Loucy (cell line): ENCODE data around the gene CRYAA.
"Not testable (repeated sequence)": the region's sequence is repeated elsewhere in the genome, so short reads cannot be mapped to it uniquely, and the experiment has no call there.

Experiments
- H2AFZ ChIP-seq: fragments of 200-600 bp; sonication (generic); 2 replicates; pipeline ENCODE4 v1.6.0; 2016; ENCODE audit warnings: antibody characterized with exemption, mild to moderate bottlenecking, low read length, moderate library complexity
- H3F3A ChIP-seq: fragments of 200-600 bp; 2 replicates; pipeline ENCODE4 v1.6.0; 2016; ENCODE audit warnings: antibody characterized with exemption, low read depth, mild to moderate bottlenecking
- H3K27me3 ChIP-seq: fragments of 200-600 bp; sonication (generic); 2 replicates; pipeline ENCODE4 v1.6.1; 2014; ENCODE audit warnings: low read length, mild to moderate bottlenecking; ENCODE audit not compliant: insufficient read depth, poor library complexity, severe bottlenecking
- H3K36me3 ChIP-seq: fragments of 200-600 bp; sonication (generic); 2 replicates; pipeline ENCODE4 v1.6.1; 2016; ENCODE audit warnings: low read length; ENCODE audit not compliant: insufficient read depth
- H3K4me1 ChIP-seq: fragments of 200-600 bp; sonication (generic); 2 replicates; pipeline ENCODE4 v1.5.1; 2014; ENCODE audit warnings: low read length, mild to moderate bottlenecking; ENCODE audit not compliant: insufficient read depth, poor library complexity, severe bottlenecking
- H3K4me2 ChIP-seq: fragments of 200-600 bp; sonication (generic); 2 replicates; pipeline ENCODE4 v1.6.0; 2014; ENCODE audit warnings: antibody characterized with exemption, low read length, low read depth, mild to moderate bottlenecking; ENCODE audit not compliant: poor library complexity, severe bottlenecking
- H3K4me3 ChIP-seq: fragments of 200-600 bp; sonication (generic); 2 replicates; pipeline ENCODE4 v1.5.1; 2014; ENCODE audit warnings: low read length, mild to moderate bottlenecking, mixed read lengths; ENCODE audit not compliant: poor library complexity, severe bottlenecking
- H3K79me2 ChIP-seq: fragments of 200-600 bp; sonication (generic); 2 replicates; pipeline ENCODE4 v1.6.1; 2014; ENCODE audit warnings: low read length; ENCODE audit not compliant: insufficient read depth
- H3K9ac ChIP-seq: fragments of 200-600 bp; sonication (generic); 2 replicates; pipeline ENCODE4 v1.6.0; 2014; ENCODE audit warnings: mild to moderate bottlenecking, low read depth, low read length, moderate library complexity; ENCODE audit not compliant: poor library complexity, severe bottlenecking
- H3K9me2 ChIP-seq: fragments of 200-600 bp; sonication (generic); replicated peaks from 2 replicates; pipeline ENCODE4 v1.6.1; 2016; ENCODE audit warnings: low read depth, low read length, mixed read lengths
- H3K9me3 ChIP-seq: fragments of 200-600 bp; sonication (generic); 2 replicates; pipeline ENCODE4 v1.6.1; 2014; ENCODE audit warnings: mild to moderate bottlenecking, antibody characterized with exemption, low read length, low read depth; ENCODE audit not compliant: insufficient read depth
- H4K20me1 ChIP-seq: fragments of 200-600 bp; sonication (generic); 2 replicates; pipeline ENCODE4 v1.6.0; 2014; ENCODE audit warnings: antibody characterized with exemption, low read length, mild to moderate bottlenecking; ENCODE audit not compliant: insufficient read depth, poor library complexity, severe bottlenecking

The CRYAA gene, protein sequence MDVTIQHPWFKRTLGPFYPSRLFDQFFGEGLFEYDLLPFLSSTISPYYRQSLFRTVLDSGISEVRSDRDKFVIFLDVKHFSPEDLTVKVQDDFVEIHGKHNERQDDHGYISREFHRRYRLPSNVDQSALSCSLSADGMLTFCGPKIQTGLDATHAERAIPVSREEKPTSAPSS

DNA sequence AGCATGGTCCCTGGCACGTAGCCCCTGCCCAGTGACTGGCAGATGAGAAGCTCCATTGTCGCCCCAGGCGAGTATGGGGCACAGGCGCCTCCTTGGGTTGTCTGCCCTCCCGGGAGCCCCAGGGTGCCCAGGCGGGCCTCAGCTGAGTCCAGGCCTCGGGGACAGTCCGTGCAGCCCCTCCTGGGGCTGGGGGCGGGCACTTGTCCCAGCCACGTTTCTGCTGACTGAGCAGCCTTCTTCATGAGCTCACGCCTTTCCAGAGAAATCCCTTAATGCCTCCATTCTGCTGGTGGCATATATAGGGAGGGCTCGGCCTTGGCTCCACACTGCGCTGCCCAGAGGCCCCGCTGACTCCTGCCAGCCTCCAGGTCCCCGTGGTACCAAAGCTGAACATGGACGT lies at the start of gene CRYAA:
Gene CRYAA (plus strand): TSS at position 301 of the 400 bp plus-strand sequence. CDS start 92 bp downstream, at position 393.
- H3K9me3 ChIP-seq, H3F3A ChIP-seq, H3K36me3 ChIP-seq, H4K20me1 ChIP-seq, H3K9ac ChIP-seq, H3K27me3 ChIP-seq, H3K9me2 ChIP-seq, H3K4me3 ChIP-seq, H3K4me2 ChIP-seq, H3K79me2 ChIP-seq, H2AFZ ChIP-seq, H3K4me1 ChIP-seq: not testable (repeated sequence)

DNA sequence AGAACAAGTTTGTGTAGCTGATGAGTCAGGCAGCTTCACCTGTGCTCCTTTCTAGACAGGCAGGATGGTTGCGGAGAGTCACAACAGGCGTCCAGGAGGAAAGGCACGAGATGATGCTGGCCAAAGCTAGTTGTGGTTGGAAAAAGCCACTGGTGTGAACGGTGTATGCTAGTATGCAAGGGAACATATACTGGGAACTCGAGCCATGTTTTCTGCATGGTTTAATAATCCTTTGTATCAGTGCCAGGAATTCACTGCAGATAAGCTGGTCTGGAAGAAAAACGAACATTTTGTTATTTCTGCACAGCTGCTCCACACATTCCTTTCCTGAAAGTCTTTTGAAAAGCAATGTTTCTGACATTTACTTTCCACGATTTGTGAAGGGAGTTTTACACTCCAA lies 38.7 kb upstream of the CRYAA start:
- H3K9ac ChIP-seq, H4K20me1 ChIP-seq, H3K4me1 ChIP-seq, H3K4me3 ChIP-seq, H3K4me2 ChIP-seq, H2AFZ ChIP-seq, H3F3A ChIP-seq, H3K79me2 ChIP-seq, H3K9me3 ChIP-seq, H3K36me3 ChIP-seq, H3K9me2 ChIP-seq, H3K27me3 ChIP-seq: not testable (repeated sequence)

DNA sequence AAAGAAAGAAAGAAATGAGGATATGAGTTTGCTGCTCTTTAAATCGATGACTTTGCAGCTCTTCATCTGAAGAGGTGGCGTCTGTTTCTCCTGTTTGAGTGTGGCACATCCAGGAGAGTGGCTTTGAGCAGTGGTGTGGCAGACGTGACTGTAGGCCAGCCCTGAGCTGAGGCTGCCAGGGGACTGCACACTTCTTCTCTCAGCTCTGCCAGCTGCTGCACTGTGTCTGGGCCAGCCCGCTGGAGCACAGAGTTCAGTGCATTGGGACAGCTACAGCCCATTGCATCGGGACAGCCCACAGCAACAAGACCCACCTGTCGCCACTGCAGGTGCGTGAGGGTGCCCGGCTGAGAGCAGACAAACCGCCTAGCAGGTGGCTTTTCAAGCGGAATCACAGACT lies 34.3 kb upstream of the CRYAA start:
- not testable (repeated sequence) for H3K27me3 ChIP-seq, H3K9me2 ChIP-seq, H3K9ac ChIP-seq, H3K9me3 ChIP-seq, H3K4me2 ChIP-seq, H3K4me1 ChIP-seq, H2AFZ ChIP-seq, H3F3A ChIP-seq, H3K79me2 ChIP-seq, H3K36me3 ChIP-seq, H3K4me3 ChIP-seq, H4K20me1 ChIP-seq

DNA sequence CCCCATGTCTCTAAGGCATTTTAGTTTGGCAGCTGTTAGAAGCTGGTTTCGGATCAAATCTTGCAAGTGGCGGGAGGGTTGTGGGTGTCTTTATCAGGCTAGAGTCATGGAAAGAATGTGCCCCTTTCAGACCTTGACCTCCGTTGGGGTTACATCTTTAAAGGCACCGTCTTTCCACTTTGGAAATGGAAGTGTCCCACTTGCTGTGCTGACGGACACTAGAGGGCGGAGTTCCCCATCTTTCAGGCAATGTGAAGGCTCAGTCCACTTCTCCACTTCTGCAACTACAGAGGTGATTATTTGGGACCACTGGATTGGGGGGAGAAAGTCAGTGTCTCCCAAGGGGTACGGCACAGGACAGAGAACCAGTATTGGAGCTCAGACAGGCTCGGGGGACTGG lies 29.9 kb upstream of the CRYAA start:
- H3K27me3 ChIP-seq, H3K9me3 ChIP-seq, H3K9ac ChIP-seq, H3K4me1 ChIP-seq, H3K4me2 ChIP-seq, H3K36me3 ChIP-seq, H4K20me1 ChIP-seq, H3K4me3 ChIP-seq, H3K9me2 ChIP-seq, H3F3A ChIP-seq, H3K79me2 ChIP-seq, H2AFZ ChIP-seq: not testable (repeated sequence)

DNA sequence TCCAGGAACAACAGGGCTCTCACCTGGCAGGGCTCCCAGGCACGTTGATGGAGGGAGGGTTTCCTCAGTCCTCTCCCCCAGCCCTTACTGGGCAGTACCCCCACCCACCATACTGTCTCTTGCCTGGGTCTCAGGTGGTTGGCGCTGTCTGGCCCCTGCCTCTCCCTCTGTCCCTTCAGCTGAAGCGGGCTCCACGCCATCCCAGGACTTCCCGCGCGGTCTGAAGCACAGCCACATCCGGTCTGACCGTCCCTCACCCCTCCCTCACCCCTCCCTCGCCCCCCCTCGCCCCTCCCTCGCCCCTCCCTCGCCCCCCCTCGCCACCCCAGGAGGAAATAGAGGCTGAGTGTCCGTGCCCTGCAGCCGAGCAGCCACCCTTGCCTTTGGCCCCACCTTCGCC lies 27.4 kb upstream of the CRYAA start:
- not testable (repeated sequence) for H3K9ac ChIP-seq, H3F3A ChIP-seq, H3K36me3 ChIP-seq, H3K4me1 ChIP-seq, H3K4me3 ChIP-seq, H3K4me2 ChIP-seq, H4K20me1 ChIP-seq, H3K9me3 ChIP-seq, H3K9me2 ChIP-seq, H3K27me3 ChIP-seq, H2AFZ ChIP-seq, H3K79me2 ChIP-seq

DNA sequence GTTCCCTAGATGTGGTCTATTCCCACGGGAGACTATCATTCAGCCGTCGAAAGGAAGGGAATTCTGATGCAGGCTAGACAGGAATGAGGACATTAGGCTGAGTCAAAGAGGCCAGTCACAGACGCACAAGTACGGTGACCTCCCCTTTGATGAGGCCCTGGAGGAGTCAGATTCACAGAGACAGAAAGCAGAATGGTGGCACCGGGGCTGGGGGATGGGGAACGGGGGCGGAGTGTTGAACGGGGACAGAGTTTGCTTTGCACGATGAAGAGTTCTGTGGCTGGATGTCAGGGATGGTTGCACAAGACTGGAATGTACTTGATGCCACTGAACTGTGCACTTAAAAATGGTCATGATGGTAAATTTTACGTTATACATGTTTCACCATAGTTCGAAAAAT lies 22.2 kb upstream of the CRYAA start:
- H3F3A ChIP-seq, H3K27me3 ChIP-seq, H3K9me3 ChIP-seq, H4K20me1 ChIP-seq, H3K36me3 ChIP-seq, H3K9ac ChIP-seq, H3K79me2 ChIP-seq, H3K9me2 ChIP-seq, H2AFZ ChIP-seq, H3K4me2 ChIP-seq, H3K4me3 ChIP-seq, H3K4me1 ChIP-seq: not testable (repeated sequence)

DNA sequence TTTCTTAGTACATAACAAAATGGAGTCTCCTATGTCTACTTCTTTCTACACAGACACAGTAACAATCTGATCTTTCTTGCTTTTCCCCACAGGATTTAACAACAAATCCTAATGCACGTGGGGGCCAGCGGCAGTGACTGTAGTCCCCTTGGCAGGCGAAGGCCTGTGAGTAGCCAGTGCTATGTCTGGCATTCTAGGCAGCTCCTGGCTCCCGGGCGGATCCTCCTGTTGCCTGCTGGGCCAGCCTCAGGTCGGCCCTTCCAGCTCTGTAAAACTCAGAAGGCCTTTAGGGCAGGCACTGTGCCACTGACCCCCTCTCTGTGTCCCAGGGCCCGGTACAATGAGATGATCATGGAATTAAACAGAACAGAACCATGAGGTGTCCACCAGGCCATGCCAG lies 20.8 kb upstream of the CRYAA start:
- H2AFZ ChIP-seq, H3K9me2 ChIP-seq, H3K9ac ChIP-seq, H4K20me1 ChIP-seq, H3K4me3 ChIP-seq, H3K9me3 ChIP-seq, H3K4me2 ChIP-seq, H3K4me1 ChIP-seq, H3K36me3 ChIP-seq, H3K79me2 ChIP-seq, H3F3A ChIP-seq, H3K27me3 ChIP-seq: not testable (repeated sequence)

DNA sequence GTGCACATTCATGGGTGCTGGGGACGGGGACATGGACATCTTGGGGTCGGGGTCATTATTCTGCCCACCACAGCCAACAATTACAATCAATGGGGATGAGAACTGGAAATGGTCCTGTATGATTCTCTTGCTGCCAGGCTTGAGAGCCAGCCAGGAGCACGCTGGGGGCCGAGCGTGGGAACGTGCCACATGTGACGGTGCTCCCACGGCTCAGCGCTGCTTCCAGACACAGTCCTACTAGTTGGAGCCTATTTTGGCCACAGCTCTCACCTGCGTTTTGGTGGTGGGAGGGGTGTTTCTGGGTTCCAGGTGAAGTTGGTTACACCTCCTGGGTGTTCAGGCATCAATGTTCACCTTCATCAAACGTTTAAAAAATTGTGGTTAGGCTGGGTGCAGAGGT lies 19.5 kb upstream of the CRYAA start:
- H3K9me3 ChIP-seq, H3K4me3 ChIP-seq, H3K36me3 ChIP-seq, H3K27me3 ChIP-seq, H3K9me2 ChIP-seq, H4K20me1 ChIP-seq, H3K9ac ChIP-seq, H2AFZ ChIP-seq, H3F3A ChIP-seq, H3K79me2 ChIP-seq, H3K4me1 ChIP-seq, H3K4me2 ChIP-seq: not testable (repeated sequence)
